ENCODE results near the gene PIEZO2.
"Not testable (repeated sequence)": the region's sequence is repeated elsewhere in the genome, so short reads cannot be mapped to it uniquely, and the experiment has no call there.

Gene PIEZO2

GRCh38 chr18:11148680-11149440, 509 bp downstream of the PIEZO2 start:
- peak; percentile 84 for DNase-seq

GRCh38 chr18:11147962-11148679, 1.2 kb downstream of the PIEZO2 start:
- no peak for DNase-seq

- peak; percentile 26 for DNase-seq
These were observed 1.9 kb downstream of the PIEZO2 start for GRCh38 chr18:11147371-11147951.

- no peak for DNase-seq
These were observed 2.4 kb downstream of the PIEZO2 start for GRCh38 chr18:11146947-11147345.

- DNase-seq = peak; percentile 10
These were observed 3.0 kb downstream of the PIEZO2 start for GRCh38 chr18:11146238-11146946.

- DNase-seq = no peak
These were observed 3.8 kb downstream of the PIEZO2 start for GRCh38 chr18:11145413-11146191.

DNA sequence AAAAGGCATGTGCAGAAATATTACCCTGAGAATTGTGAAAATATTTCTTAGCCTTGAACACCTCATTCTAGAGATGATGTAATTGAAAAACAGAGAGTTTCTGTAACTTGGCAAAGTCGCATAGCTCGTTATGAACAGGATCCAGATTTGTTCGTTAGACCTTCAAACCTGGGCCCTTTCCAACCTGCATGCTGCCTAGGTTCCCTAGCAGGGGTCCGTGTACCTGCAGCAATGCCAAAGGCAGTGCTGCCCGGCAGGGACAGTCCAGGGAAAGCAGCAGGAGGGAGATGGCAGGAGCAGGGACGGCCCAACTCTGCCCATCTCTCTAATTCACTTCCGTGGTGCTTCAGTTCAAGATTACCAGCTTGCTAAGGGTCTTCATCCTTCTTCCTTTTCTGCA, 12.0 kb downstream of the PIEZO2 start:
- DNase-seq = no peak

GRCh38 chr18:11136241-11136640, 13.1 kb downstream of the PIEZO2 start:
- no peak for DNase-seq

- no peak for DNase-seq
These were observed 14.4 kb downstream of the PIEZO2 start for GRCh38 chr18:11134940-11135339.

GRCh38 chr18:11129059-11129458, 20.3 kb downstream of the PIEZO2 start:
- not testable (repeated sequence) for DNase-seq

DNA sequence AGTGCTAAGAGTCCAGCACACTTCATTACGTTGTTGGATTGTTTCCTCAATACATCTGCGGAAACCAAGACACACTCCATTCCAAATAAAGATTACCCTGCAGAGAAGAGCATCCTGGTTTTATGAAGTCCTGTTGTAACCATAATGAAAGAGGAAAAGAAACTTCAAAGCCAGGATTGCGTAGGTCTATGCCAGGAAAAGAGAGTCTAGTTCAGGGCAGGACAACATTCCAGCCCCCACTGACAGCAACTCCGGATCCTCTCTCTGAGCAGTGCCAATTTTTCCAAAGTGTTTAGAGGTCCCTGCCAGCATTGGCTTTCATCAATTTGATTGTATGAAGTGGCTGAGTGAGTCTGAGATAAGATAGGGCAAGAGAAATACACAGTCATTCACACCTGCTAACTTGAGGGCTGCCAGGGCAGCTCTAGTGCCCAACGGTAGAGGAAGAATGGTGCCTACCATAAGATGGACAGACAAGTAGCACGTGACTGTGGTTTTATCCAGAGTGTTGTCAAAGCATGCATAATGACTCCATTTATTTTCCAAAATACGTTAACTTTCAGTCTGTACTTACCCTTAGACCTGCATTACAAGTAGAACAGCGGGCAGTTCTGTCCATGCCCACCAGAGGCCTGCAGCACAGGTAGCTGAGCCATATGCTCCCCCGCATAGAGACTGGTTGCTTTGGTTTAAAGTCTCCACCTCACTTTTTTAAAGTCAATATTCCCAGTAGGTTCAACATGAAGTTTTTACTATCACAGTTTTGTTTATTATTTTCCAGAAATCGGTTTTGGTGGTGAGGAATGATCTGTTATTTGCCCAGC, 23.7 kb downstream of the PIEZO2 start:
- DNase-seq = no peak

GRCh38 chr18:11124054-11124453, 25.3 kb downstream of the PIEZO2 start:
- DNase-seq = no peak

DNA sequence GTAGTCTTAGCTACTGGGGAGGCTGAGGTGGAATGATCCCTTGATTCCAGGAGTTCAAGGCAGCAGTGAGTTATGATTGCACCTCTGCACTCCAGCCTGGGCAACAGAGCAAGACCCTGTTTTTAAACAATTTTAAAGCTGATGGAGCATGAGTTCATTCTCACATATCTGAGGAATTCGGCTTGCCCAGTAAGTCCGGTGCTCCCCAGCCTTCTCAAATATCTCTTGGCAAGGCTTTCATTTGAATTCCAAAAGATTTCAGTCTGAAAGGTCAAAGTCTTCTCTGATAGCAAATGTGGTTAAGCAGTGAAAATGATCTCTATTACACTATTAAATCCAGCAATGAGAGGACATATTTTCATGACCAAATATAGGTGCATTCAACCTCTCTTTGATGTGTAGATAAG, 27.9 kb downstream of the PIEZO2 start:
- no peak for DNase-seq

DNA sequence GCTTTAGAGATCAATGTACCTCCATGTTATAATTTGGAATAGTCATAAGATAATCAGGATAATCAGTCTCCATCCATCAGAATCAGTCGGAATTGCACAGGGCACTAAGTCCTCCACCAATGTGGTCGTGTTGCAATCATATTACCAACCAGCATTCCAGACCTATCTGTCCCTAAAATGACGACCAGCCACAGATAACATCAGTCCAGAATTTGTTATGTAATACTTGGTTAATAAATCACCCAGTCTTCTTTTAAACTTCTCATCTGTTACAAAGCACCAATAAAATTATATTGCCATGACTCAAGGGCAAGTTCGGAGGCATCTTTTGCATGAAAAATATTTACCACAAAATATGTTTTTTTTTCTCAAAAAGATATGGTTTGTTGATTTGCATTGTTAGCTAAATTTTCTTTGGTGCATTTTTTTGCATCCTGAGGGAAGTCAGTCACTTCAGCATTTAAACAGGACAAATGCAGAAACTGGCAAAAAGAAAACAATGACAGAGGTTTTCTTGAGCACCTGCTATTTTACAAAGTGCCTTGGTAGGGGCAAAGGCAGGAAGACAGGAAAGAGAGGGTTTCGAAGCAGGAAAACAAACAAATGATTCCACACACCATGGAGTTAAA, 29.3 kb downstream of the PIEZO2 start:
- DNase-seq = no peak

DNA sequence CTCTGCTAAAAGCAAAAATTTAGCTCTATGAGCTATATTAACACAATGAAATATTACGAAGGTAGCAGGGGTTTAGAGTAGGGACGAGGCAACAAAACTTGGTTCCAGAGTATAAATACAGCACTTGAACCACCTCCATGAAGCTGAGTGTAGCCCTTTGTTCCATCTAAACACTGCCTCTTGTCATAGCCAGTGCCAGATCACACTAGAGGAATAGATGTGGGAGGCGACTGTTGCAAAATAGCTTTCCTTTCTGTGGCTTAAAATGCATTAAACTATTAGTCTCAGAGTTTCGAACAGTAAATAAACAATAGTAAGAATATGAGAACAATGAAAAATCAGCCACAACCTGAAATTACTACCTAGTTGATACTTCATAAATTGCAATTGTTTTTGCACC, 29.8 kb downstream of the PIEZO2 start:
- DNase-seq = no peak

DNA sequence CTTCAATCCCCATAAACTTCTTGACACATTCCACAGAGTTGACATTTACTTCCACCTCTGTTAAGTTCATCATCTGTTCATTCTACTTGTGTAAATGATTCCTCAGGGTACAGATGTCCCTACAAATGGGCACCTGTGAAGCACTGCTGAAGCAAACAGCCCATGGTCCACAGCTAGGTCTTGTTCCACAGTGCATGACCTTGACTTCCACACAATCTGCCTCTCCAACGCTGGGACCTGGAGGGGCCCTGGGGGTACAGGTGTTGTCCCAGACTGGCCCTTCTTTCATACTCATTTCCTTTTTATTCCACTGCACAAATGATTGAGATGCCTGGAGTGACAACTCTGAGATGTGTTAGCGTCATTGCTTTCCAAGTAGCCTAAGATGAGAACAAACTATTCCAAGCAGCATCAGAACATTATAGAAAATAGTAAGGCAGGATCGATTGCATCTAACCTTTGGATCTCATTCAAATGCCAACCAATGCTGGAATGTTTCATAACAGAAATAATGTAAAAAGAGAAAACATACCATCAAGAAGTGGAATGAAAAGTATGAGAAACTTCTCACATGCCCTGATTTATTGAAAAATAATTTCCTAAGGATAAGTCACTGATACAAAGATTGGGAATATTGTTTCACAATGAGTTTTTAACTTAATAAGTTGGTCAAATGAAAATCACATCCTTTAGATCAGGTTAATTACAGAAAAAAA, 31.2 kb downstream of the PIEZO2 start:
- no peak for DNase-seq

GRCh38 chr18:11115276-11115675, 34.1 kb downstream of the PIEZO2 start:
- no peak for DNase-seq

DNA sequence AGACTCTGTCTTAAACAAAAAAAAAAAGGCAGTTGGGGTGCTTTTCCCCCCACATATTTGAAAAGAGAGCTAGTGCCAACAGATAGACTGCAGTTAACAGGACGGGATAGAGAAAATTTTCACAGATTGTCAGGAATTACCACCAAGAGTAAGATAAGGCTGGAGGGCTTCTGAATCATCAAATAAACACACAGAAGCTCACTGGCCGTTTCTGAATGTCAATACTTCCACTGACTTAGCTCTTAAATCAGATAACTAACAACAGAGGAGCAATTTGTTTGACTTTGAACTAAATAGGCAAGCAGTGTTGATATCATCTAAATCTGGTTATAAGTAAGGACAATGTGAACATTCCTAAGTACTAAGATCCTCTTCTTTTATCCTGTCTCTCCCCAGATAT, 34.7 kb downstream of the PIEZO2 start:
- no peak for DNase-seq

DNA sequence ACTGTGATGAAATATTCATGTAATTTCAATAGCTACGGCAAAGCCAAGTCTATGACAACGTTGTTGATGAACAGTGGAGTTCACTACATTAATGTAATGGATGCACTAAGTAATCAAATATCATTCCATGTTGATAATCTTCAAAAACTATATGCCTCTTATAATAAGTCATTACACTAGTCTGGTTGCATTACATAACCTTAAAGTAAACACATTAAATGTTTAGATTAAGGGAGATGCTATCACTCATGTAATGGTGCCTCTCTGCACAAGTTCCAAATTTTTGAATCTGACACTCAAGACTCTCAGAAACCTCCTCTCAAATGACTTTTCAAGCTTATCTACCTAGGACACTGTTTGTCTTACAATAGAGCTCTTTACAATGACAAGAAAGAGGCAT, 35.4 kb downstream of the PIEZO2 start:
- no peak for DNase-seq

GRCh38 chr18:11113046-11113548, 36.3 kb downstream of the PIEZO2 start:
- DNase-seq = no peak

All from right kidney (tissue), 1 donor.